ENCODE data around the gene NCF2. TPM values are rescaled to one million over a fixed set of nuclear protein-coding genes. Genes with fewer than 3 reads are reported as not detected.

NCF2 gene
- total RNA-seq, 1 experiment from 2014 or later, result not detected

- no peak for DNase-seq (ENCODE audit: low spot score)
- in situ Hi-C loops (cut with HindIII; ENCODE audit: low sequenced_read_pairs), result no loop called here
Measured at GRCh38 chr1:183567584-183567983, 22.7 kb downstream of the NCF2 start.

GRCh38 chr1:183566026-183566425 is 24.2 kb downstream of the NCF2 start:
- in situ Hi-C loops (cut with HindIII; ENCODE audit: low sequenced_read_pairs), result no loop called here

GRCh38 chr1:183565261-183565660 is 25.0 kb downstream of the NCF2 start:
- in situ Hi-C loops (cut with HindIII; ENCODE audit: low sequenced_read_pairs), result no loop called here
- DNase-seq (ENCODE audit: low spot score), result no peak

More at GRCh38 chr1:183566026-183566425, 24.2 kb downstream of the NCF2 start:
- no peak for DNase-seq (ENCODE audit: low spot score)

GRCh38 chr1:183562701-183563100 is 27.6 kb downstream of the NCF2 start:
- in situ Hi-C loops (cut with HindIII; ENCODE audit: low sequenced_read_pairs), result no loop called here
- no peak for DNase-seq (ENCODE audit: low spot score)

DNA sequence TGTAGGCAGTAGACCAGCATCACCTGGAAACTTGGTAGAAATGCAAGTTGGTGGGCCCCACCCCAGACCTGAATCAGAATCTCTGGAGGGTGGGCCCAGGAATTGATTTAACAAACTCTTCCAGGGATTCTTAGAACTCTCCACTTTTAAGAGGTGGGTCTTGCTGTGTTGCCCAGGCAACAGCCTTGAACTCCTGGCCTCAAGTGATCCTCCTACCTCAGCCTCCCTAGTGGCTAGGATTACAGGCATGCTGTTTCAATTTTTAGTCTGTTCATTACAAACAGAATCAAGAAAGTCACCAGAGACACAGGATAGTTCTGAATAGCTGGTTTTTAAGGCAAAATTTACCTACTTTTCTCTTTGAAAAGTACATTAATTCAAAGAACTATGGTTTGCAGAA is 31.2 kb downstream of the NCF2 start:
- in situ Hi-C loops (cut with HindIII; ENCODE audit: low sequenced_read_pairs), result no loop called here
- DNase-seq (ENCODE audit: low spot score), result no peak

- in situ Hi-C loops (cut with HindIII; ENCODE audit: low sequenced_read_pairs), result no loop called here
Measured at GRCh38 chr1:183554577-183554976, 35.7 kb downstream of the NCF2 start.

DNA sequence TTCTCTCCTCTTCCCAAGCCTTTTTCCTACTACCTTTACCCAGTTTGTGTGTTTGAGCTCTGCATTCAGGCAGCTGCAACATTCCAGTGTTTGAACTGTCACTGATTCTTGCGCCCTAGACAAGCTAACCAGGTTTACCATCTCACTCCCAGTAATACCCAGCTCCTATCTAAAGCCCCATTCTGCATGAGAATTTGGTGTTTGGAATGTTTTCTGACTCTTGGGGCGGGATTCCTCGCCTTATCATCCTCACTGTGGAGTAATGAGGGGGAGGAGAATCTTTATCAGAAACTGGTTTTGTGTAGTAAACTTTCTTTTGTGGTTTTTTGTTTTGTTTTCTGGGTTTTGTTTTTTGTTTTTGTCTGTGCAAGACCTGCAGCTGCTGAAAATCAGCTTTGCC is 36.5 kb downstream of the NCF2 start:
- in situ Hi-C loops (cut with HindIII; ENCODE audit: low sequenced_read_pairs), result no loop called here
- DNase-seq (ENCODE audit: low spot score), result no peak

More at GRCh38 chr1:183554577-183554976, 35.7 kb downstream of the NCF2 start:
- no peak for DNase-seq (ENCODE audit: low spot score)

DNA sequence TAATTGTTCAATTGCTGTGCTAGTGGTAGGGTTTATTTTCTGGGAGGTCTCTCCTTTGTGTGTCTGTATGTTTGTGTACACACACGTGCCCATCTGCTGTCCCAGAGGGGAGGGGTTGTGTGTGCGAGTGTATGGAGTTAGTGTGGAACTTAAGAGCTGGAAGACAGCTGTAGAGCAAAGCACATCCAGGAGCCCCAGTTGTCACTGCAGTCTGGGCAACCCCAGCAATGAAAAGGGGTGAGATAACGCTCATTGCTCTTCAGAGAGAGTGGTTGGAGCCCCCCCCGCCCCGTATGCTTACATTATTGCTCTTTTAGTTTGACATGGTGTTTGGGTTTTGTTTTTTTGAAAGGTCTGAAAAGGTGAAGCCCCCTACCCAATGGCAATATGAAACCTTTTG is 36.9 kb downstream of the NCF2 start:
- in situ Hi-C loops (cut with HindIII; ENCODE audit: low sequenced_read_pairs), result no loop called here

GRCh38 chr1:183552891-183553290 is 37.4 kb downstream of the NCF2 start:
- no peak for DNase-seq (ENCODE audit: low spot score)

More for the DNA sequence above, 36.9 kb downstream of the NCF2 start:
- no peak for DNase-seq (ENCODE audit: low spot score)

GRCh38 chr1:183552441-183552840 is 37.8 kb downstream of the NCF2 start:
- no peak for DNase-seq (ENCODE audit: low spot score)
- in situ Hi-C loops (cut with HindIII; ENCODE audit: low sequenced_read_pairs), result no loop called here

More at GRCh38 chr1:183552891-183553290, 37.4 kb downstream of the NCF2 start:
- in situ Hi-C loops (cut with HindIII; ENCODE audit: low sequenced_read_pairs), result no loop called here

- in situ Hi-C loops (cut with HindIII; ENCODE audit: low sequenced_read_pairs), result no loop called here
- no peak for DNase-seq (ENCODE audit: low spot score)
Measured at GRCh38 chr1:183551924-183552323, 38.3 kb downstream of the NCF2 start.

- in situ Hi-C loops (cut with HindIII; ENCODE audit: low sequenced_read_pairs), result no loop called here
- DNase-seq (ENCODE audit: low spot score), result peak; percentile 10
Measured at GRCh38 chr1:183550915-183551314, 39.3 kb downstream of the NCF2 start.

GRCh38 chr1:183548116-183548515 is 42.1 kb downstream of the NCF2 start:
- DNase-seq (ENCODE audit: low spot score), result no peak
- in situ Hi-C loops (cut with HindIII; ENCODE audit: low sequenced_read_pairs), result no loop called here

GRCh38 chr1:183546427-183546826 is 43.8 kb downstream of the NCF2 start:
- no peak for DNase-seq (ENCODE audit: low spot score)
- in situ Hi-C loops (cut with HindIII; ENCODE audit: low sequenced_read_pairs), result no loop called here

- in situ Hi-C loops (cut with HindIII; ENCODE audit: low sequenced_read_pairs), result no loop called here
- DNase-seq (ENCODE audit: low spot score), result no peak
Measured at GRCh38 chr1:183544598-183545297, 45.5 kb downstream of the NCF2 start.

DNA sequence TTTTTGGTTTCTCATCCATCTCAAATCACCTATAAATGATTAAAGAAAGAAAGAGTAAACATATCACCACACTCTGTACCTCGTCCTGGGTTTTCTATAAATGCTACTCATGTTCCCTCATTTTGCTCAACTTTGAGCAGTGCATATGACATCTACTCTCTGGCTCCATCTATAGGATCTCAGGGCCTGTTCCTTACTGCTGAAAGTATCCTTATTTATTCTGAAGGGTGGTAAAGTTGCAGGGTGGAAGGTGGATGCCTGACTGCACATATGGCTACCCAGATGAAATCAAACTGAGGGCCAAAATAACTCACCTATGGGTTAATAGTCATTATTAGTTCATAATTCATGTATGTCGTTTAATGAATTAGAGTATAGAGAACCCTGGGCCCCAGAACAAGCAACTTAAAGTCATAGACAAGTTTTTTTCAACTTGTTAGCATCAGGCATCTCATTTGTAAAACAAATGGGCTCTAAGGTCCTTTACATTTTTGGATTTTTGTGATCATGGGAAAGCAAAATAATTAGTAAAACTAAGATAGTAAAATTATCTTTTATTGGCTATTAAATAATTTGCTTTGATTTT is 46.5 kb downstream of the NCF2 start:
- peak; percentile 79 for DNase-seq (ENCODE audit: low spot score)
- in situ Hi-C loops (cut with HindIII; ENCODE audit: low sequenced_read_pairs), result no loop called here

DNA sequence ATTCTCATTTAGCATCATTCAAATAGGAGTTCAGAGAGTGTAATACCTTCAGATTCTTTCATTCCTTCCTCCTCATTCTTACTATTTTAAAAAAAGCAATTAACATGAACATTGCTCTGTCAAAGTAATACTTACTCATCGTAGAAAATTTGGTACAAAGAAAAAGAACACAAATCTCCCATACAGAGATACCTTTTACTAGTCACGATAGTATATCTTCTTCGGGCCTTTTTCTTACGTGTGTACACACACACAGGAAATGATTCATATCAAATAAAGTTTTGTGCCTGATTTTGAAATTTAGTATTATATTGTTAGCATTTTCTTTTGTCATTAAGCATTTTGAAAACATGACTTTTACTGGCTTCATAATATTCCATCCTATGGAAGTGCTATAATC is 52.9 kb downstream of the NCF2 start:
- in situ Hi-C loops (cut with HindIII; ENCODE audit: low sequenced_read_pairs), result no loop called here
- no peak for DNase-seq (ENCODE audit: low spot score)

GRCh38 chr1:183533617-183534174 is 56.6 kb downstream of the NCF2 start:
- in situ Hi-C loops (cut with HindIII; ENCODE audit: low sequenced_read_pairs), result no loop called here
- no peak for DNase-seq (ENCODE audit: low spot score)

GRCh38 chr1:183528577-183528976 is 61.7 kb downstream of the NCF2 start:
- no peak for DNase-seq (ENCODE audit: low spot score)
- in situ Hi-C loops (cut with HindIII; ENCODE audit: low sequenced_read_pairs), result no loop called here

DNA sequence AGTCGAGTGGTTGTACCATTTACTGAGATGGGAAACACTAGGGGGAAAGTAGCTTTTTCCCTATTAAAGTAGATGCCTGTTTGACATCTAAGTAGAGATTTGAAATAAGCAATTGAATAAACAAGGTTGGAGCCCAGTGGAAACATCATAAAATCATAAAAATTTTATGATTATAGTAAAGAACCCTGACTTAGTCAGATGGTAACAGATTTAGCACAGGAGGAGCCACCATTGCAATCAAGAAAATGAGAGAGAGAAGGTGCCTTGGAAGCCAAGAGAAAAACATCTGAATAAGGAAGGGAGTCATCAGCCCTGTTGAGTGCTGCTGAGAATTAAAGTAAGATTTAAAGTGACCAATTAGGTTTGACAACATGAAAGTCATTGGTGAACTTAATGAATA is 68.2 kb downstream of the NCF2 start:
- DNase-seq (ENCODE audit: low spot score), result no peak
- in situ Hi-C loops (cut with HindIII; ENCODE audit: low sequenced_read_pairs), result no loop called here

- DNase-seq (ENCODE audit: low spot score), result no peak
- in situ Hi-C loops (cut with HindIII; ENCODE audit: low sequenced_read_pairs), result no loop called here
Measured at GRCh38 chr1:183520379-183520778, 69.9 kb downstream of the NCF2 start.

All from G401 (cell line).